K562 (cell line): ENCODE data around the gene FLVCR2. TPM values are rescaled to one million over a fixed set of nuclear protein-coding genes. Genes with fewer than 3 reads are reported as not detected.

Experiments
- ATAC-seq: fragments of 200-7000 bp; cut with Tn5 transposase; 3 replicates; pipeline ENCODE4 v1.9.1; 2020; ENCODE audit warnings: moderate library complexity
- BruUV-seq: library from RNA; stranded (reverse); fragments of 400-500 nt; replicated peaks from 2 replicates; lab custom pipeline; 2021; lab: Mats Ljungman, UMichigan
- CTCF ChIA-PET: fragments of 300-600 bp; formaldehyde crosslinking; extraction: SDS; loops from one replicate; lab custom pipeline; 2021; ENCODE audit warnings: low intra/inter-chr PET ratio; lab: Yijun Ruan, JAX
- POLR2A ChIA-PET: fragments of 300-600, 350-650 bp; sonication (Branson Sonifier 250); formaldehyde crosslinking; extraction: SDS; loops from one replicate; lab custom pipeline; 2021; ENCODE audit warnings: antibody characterized with exemption, inconsistent platforms; lab: Yijun Ruan, JAX
- DNase-seq, 4 experiments: peaks; one replicate each; pipeline versions ENCODE4 v3.0.0 to v3.0.0-alpha.2; 2011 to 2018; ENCODE audit warnings: low spot score in 3 of 4, mixed read lengths in 3 of 4; ENCODE audit errors: extremely low read depth in 1 of 4
- FAIRE-seq: peaks from 2 replicates; lab custom pipeline; 2011; peaks lifted over from hg19 to GRCh38; lab: Jason Lieb, UNC
- H2AFZ ChIP-seq: 2 replicates; pipeline ENCODE4 v1.6.0; 2011; ENCODE audit warnings: low read depth, low read length, control low read depth, inconsistent platforms
- H3K27ac ChIP-seq: fragments of 200-600 bp; 3 replicates; pipeline ENCODE4 v1.8.0; 2011; ENCODE audit warnings: low read depth, mild to moderate bottlenecking, control low read depth, inconsistent platforms, low read length, moderate library complexity, mixed read lengths; ENCODE audit errors: extremely low read depth
- H3K27me3 ChIP-seq, 2 experiments: fragments of 300-600 bp in 1 of 2; 2 replicates in 1 of 2; 3 replicates in 1 of 2; pipeline versions ENCODE4 v1.6.0 to v1.8.0; 2011; ENCODE audit warnings: inconsistent platforms in 2 of 2, low read length in 2 of 2, mild to moderate bottlenecking in 1 of 2, mixed read lengths in 1 of 2, moderate library complexity in 1 of 2; ENCODE audit not compliant: control insufficient read depth in 2 of 2, insufficient read depth in 2 of 2
- H3K36me3 ChIP-seq: fragments of 300-600 bp; 3 replicates; pipeline ENCODE4 v1.8.0; 2011; ENCODE audit warnings: mild to moderate bottlenecking, low read length, inconsistent platforms; ENCODE audit not compliant: control insufficient read depth, insufficient read depth
- H3K4me1 ChIP-seq, 2 experiments: fragments of 200-600 bp in 1 of 2; replicated peaks in 1 of 2; 2 replicates in 1 of 2; 3 replicates in 1 of 2; pipeline versions ENCODE4 v1.5.1 to v1.8.0; 2011; ENCODE audit warnings: inconsistent platforms in 2 of 2, low read length in 2 of 2, mild to moderate bottlenecking in 1 of 2, mixed read lengths in 1 of 2, moderate library complexity in 1 of 2; ENCODE audit not compliant: control insufficient read depth in 2 of 2, insufficient read depth in 2 of 2
- H3K4me2 ChIP-seq: 2 replicates; pipeline ENCODE4 v1.6.1; 2011; ENCODE audit warnings: low read length, control low read depth, inconsistent platforms, mixed read lengths; ENCODE audit not compliant: insufficient read depth
- H3K4me3 ChIP-seq: fragments of 200-600 bp; sonication (generic), shearing (Covaris generic); 2 replicates; pipeline ENCODE4 v1.5.1; 2016; ENCODE audit warnings: control low read depth, inconsistent platforms
- H3K79me2 ChIP-seq: fragments of 200-600 bp; 3 replicates; pipeline ENCODE4 v1.8.0; 2011; ENCODE audit warnings: low read length, inconsistent platforms; ENCODE audit not compliant: control insufficient read depth, insufficient read depth
- H3K9ac ChIP-seq, 2 experiments: 2 replicates each; pipeline versions ENCODE4 v1.6.0 to v1.6.1; 2011; ENCODE audit warnings: low read depth in 2 of 2, low read length in 2 of 2, control low read depth in 1 of 2, inconsistent platforms in 1 of 2, mild to moderate bottlenecking in 1 of 2, mixed read lengths in 1 of 2; ENCODE audit not compliant: insufficient read depth in 1 of 2
- H3K9me1 ChIP-seq: one replicate; pipeline ENCODE4 v1.6.0; 2011; ENCODE audit warnings: inconsistent platforms, mild to moderate bottlenecking, low read length, moderate library complexity; ENCODE audit not compliant: control insufficient read depth, insufficient read depth
- H3K9me3 ChIP-seq: replicated peaks from 2 replicates; pipeline ENCODE4 v1.5.1; 2011; ENCODE audit warnings: low read depth, low read length, inconsistent platforms; ENCODE audit not compliant: control insufficient read depth, insufficient read depth
- H4K20me1 ChIP-seq: replicated peaks from 2 replicates; pipeline ENCODE4 v1.6.1; 2011; ENCODE audit warnings: low read length, inconsistent platforms, mixed read lengths; ENCODE audit not compliant: control insufficient read depth, insufficient read depth
- CBFB ChIP-seq: sonication (generic); formaldehyde crosslinking; IDR thresholded peaks from 2 replicates; pipeline ENCODE4 v1.4.0; 2020; ENCODE audit warnings: mild to moderate bottlenecking, missing genetic modification reagents
- CBX8 ChIP-seq: fragments of 200-600 bp; sonication (generic); IDR thresholded peaks from 2 replicates; pipeline ENCODE4 v1.6.1; 2012; ENCODE audit warnings: borderline replicate concordance, mixed run types, low read depth, mild to moderate bottlenecking, moderate library complexity, mixed read lengths, low read length, control low read depth, inconsistent platforms; ENCODE audit not compliant: poor library complexity, severe bottlenecking; ENCODE audit errors: extremely low read depth
- CEBPB ChIP-seq: fragments of 450-650 bp; IDR thresholded peaks from 2 replicates; pipeline ENCODE4 v1.6.1; 2016; ENCODE audit warnings: missing genetic modification characterization, missing compliant biosample characterization
- CEBPG ChIP-seq, 3 experiments: fragments of 200-800 bp in 1 of 3; sonication (Bioruptor generic) in 1 of 3; sonication (generic) in 1 of 3; formaldehyde crosslinking in 1 of 3; IDR thresholded peaks in 2 of 3; conservative IDR thresholded peaks in 1 of 3; 2 replicates each; pipeline versions ENCODE4 v1.6.1 to v1.8.0; 2016 to 2022; ENCODE audit warnings: missing compliant biosample characterization in 2 of 3, missing genetic modification characterization in 2 of 3, mild to moderate bottlenecking in 1 of 3, missing genetic modification reagents in 1 of 3
- NRF1 ChIP-seq, 2 experiments: fragments of 450-650 bp; IDR thresholded peaks in 1 of 2; conservative IDR thresholded peaks in 1 of 2; 2 replicates each; pipeline ENCODE4 v1.6.1; 2014; ENCODE audit warnings: mild to moderate bottlenecking in 2 of 2
- WGBS: fragments of 100-300 bp; shearing (Covaris generic); methylation state at CpG from one replicate; pipeline ENCODE4 v1.1.6; 2016; ENCODE audit warnings: low coverage, mixed read lengths; ENCODE audit not compliant: insufficient coverage; ENCODE audit errors: missing lambda C conversion rate; 5-methylcytosine and 5-hydroxymethylcytosine counted together
- in situ Hi-C: fragments of 300-500 bp; cut with MboI; formaldehyde crosslinking; loops from 4 replicates; pipeline ENCODE4 v1.15.0; 2018; ENCODE audit warnings: inconsistent platforms, mixed read lengths
- intact Hi-C: fragments of 100-400 bp; cut with micrococcal nuclease; formaldehyde crosslinking; loops from 2 replicates; pipeline ENCODE4 v1.14.2; 2022
- polyA plus RNA-seq, 8 experiments: library from polyadenylated mRNA; depleted of rRNA in 4 of 8; stranded (reverse) in 5 of 8; unstranded in 3 of 8; fragments of >200 nt; fragmentation: Nextera tagmentation in 2 of 8; fragmentation: Illumina TruSeq in 1 of 8; extraction: Ambion mirVana in 2 of 8; extraction: Trizol in 1 of 8; gene quantifications; 2 replicates each; pipeline versions ENCODE4 v1.2.1 to v1.2.3, GENCODE V29; 2011 to 2014; ENCODE audit warnings: inconsistent platforms in 1 of 8, missing spikeins in 1 of 8
- total RNA-seq, 7 experiments: library from RNA; depleted of rRNA in 6 of 7; stranded (reverse); fragments of >200 nt in 6 of 7; fragmentation: Illumina TruSeq in 2 of 7; extraction: Trizol in 2 of 7; gene quantifications; 2 replicates each; pipeline versions ENCODE4 v1.2.1 to v1.2.3, GENCODE V29; 2011 to 2021; ENCODE audit warnings: low replicate concordance in 1 of 7

Gene FLVCR2
- total and polyA plus RNA-seq, 9 of the 15 experiments (the other 6 are each of a cell fraction or from before 2014, with no cell fraction given), result 1.5 TPM; not detected in 8

DNA sequence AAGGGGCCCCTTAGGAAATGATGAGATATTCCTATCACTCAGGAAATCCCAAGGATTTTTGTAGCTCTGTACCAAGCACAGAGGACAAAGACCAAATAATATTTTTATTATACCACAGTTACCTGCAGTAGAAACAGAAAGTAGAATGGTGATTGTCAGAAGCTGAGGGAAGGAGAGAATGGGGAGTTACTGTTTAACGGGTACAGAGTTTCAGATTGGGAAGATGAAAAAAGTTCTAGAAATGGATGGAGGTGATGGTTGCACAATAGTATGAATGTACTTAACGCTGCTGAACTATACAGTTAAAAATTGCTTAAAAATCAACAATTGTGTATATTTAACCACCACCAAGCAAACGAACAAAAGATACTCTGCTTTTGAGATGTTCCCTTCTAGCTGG is 24.1 kb downstream of the FLVCR2 start:
- H3K9me1 ChIP-seq, result no peaks in the 10 kb centered on the region
- ChIA-PET POLR2A (no interaction called here), CTCF (no interaction called here)
- FAIRE-seq, result no peak
- no peak overlapping the region for H3K27ac ChIP-seq
- no peak for DNase-seq
- no peaks in the 10 kb centered on the region for H4K20me1 ChIP-seq
- no peaks in the 10 kb centered on the region for H3K79me2 ChIP-seq
- no peak overlapping the region for H3K4me2 ChIP-seq
- H3K4me3 ChIP-seq, result no peak overlapping the region
- peaks cover 10 to 20% of the 10 kb centered on the region in 2 experiments; a peak in 4 of 5 replicates for H3K27me3 ChIP-seq
- TF ChIP-seq CBX8 (no peak), CBFB (CRISPR knock-in tag) (no peak), CEBPG (CRISPR knock-in tag; IDR thresholded peaks at IDR 0.05) (no peak), CEBPG (tag; conservative IDR thresholded peaks at IDR 0.05 in 1 of 2, IDR thresholded peaks at IDR 0.05 in 1 of 2) (0 out of 4 replicates have a peak, but pooled peaks of 1 of the 2 experiments have one; percentile 44), CEBPB (tag) (peak; percentile 65), NRF1 (conservative IDR thresholded peaks at IDR 0.05 in 1 of 2, IDR thresholded peaks at IDR 0.05 in 1 of 2) (no peak)
- H2AFZ ChIP-seq, result no peak overlapping the region
- intact Hi-C loops (no loop called here), in situ Hi-C loops (no loop called here)
- no peaks in the 10 kb centered on the region for H3K36me3 ChIP-seq
- ATAC-seq, result no peak
- WGBS, result 0% methylated on average over 3 of the region's 3 CpGs
- no peak overlapping the region for H3K9ac ChIP-seq
- no peaks in the 10 kb centered on the region for H3K9me3 ChIP-seq
- BruUV-seq, result no TSS peak
- H3K4me1 ChIP-seq, result no peaks in the 10 kb centered on the region; a peak in 2 of 5 replicates
